ENCODE measurements around the gene STK32C. TPM values are rescaled to one million over a fixed set of nuclear protein-coding genes. Genes with fewer than 3 reads are reported as not detected.

The STK32C gene
- total RNA-seq (2014; rRNA removed; shearing (Covaris generic)) = 54.2 and 58.2 TPM in 2 replicates
- polyA plus RNA-seq (2014; cell fraction: nucleus; rRNA removed) = 55.8 and 77.7 TPM in 2 replicates

GRCh38 chr10:132307823-132308586 is at the start of gene STK32C:
TSS of gene STK32C (minus strand) at chr10:132307950. CDS start at chr10:132307833, 117 bp downstream.
- peak; percentile 89 for DNase-seq (ENCODE audit: extremely low read depth, low read depth)

- no peak for DNase-seq (ENCODE audit: extremely low read depth, low read depth)
Observed at GRCh38 chr10:132356621-132357195, 49.0 kb upstream of the STK32C start.

GRCh38 chr10:132355754-132356153 is 48.0 kb upstream of the STK32C start:
- no peak for DNase-seq (ENCODE audit: extremely low read depth, low read depth)

GRCh38 chr10:132355297-132355696 is 47.5 kb upstream of the STK32C start:
- DNase-seq (ENCODE audit: extremely low read depth, low read depth) = no peak

DNA sequence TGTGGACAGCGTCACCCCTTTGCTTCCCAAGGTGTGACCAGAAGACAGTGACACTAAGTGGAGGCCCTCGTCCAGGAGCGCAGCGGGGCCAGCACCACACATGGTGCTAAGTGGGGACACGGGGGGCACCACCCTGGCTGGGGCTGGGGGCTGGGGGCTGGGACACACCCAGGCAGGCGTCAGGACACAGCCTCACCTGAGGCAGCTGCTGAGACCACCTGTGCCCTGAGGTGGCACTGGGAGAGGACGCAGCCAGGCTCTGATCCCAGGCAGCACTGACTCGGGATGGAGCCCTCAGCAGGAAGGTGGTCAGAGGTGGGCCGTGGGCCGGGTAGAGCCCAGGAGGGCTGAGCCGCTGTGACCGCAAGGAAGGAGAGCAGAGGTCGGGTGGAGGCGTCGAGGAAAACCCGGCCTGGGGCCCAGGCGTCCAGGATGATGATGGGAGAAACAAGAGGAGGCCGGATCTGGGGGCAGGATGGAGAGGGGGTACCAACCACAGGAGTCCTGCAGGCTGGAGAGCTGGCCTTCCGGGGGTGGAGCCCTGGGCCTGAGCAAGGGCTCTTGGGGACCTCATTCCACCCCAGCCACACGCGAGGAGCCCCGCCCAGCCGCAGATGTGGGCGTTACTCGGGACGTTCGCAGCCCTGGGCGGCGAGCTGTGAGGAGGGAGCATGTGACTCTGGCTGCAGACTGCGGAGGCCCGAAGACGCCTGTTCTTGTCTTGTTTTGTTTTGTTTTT is 46.8 kb upstream of the STK32C start:
- DNase-seq (ENCODE audit: extremely low read depth, low read depth) = no peak

DNA sequence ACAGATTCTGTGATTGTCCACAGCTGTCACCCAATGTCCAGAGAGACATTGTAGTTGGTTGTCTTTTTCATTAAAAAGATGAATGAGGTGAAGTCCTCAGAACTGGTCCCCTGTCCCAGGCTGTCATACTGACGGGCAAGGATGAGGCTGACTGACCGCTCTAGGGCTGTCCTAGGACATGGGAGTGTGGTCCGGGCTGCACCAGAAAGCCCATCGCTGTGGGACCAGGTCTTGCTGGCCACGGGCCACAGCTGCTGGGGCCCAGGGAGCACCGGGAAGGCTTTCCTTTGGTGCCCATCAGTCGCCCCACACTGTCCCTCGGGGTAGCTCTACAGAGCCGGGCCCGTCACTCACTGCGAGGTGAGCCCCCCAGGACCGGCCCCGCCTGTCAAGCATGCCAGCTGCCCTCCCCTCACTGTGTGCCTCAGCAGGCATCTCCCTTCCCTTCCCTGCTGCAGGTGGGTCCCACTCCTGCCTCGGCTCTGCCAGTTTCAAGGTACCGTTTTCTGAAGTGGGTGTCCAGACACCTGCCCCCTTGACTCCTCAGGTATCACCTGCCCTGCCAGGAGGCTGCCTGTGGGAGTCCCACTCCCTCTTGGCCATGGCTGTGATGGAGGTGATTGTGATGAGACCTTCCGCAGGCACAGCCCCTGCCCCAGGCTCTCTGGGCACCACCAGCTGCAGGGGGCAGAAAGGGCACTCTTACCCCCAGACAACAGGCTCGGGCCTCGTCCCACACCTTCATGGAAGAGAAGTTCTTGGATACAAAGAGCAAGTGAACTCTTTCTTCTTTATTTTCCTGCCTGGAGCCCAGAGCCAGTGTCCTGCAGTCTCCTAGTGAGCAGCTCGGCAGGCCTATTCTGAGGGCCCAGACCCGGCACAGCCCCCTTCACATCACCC is 46.0 kb upstream of the STK32C start:
- no peak for DNase-seq (ENCODE audit: extremely low read depth, low read depth)

- DNase-seq (ENCODE audit: extremely low read depth, low read depth) = peak; percentile 46
Observed at GRCh38 chr10:132352462-132353308, 44.9 kb upstream of the STK32C start.

DNA sequence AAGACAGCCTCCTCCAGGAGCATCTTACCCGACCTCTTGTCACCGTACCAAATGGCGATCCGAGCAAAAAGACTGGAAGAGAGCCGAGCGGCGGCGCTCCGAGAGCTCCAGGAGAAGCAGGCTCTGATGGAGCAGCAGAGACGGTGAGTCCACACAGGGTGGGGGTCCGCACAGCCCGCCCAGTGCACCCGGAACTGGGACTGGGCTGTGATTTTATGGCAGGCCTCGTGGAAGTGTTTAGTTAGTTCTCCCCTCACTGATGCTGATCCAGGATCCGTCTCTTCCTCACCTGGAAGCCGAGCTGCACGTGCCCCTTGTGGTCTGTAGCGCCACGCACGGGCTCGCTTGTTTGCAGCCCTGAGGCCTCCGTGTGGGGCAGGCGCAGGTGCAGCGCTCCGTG is 43.9 kb upstream of the STK32C start:
- DNase-seq (ENCODE audit: extremely low read depth, low read depth) = no peak

DNA sequence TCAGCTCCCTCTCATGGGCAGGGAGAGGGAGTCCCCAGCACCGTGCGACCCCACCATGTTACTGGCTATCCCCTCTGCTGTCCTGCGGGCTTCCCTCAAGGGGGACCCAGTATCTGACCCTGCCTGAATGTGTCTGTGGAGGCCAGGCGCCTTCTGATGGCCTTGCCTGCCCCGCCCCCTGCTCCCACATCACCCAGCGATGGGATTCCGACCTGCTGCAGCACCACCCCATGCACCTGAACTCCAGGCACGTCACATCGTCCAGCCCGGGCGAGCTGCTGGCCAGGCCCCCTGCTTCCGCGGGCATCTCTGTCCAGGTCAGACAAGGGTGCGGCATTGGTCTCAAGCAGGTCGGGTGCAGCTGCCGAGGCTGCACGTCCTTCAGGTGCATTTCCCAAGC is 43.2 kb upstream of the STK32C start:
- no peak for DNase-seq (ENCODE audit: extremely low read depth, low read depth)

DNA sequence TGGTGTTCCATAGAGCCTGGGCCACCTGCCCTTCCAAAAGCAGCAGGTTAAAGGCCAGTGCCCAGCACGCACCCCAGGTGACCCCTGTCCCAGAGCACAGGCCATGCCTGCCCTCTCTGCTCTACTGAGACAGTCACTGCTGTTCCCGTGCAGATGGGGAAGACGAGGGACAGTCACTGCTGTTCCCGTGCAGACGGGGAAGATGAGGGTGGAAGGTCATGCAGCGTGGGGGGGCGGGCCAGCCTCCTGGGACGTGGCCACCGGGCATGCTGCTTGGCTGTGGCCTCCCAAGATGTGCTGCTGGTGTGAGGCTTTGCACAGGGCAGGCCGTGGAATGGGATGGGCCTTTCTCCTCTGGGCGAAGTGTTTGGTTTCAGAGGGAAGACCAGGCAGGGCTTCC is 42.6 kb upstream of the STK32C start:
- DNase-seq (ENCODE audit: extremely low read depth, low read depth) = no peak

DNA sequence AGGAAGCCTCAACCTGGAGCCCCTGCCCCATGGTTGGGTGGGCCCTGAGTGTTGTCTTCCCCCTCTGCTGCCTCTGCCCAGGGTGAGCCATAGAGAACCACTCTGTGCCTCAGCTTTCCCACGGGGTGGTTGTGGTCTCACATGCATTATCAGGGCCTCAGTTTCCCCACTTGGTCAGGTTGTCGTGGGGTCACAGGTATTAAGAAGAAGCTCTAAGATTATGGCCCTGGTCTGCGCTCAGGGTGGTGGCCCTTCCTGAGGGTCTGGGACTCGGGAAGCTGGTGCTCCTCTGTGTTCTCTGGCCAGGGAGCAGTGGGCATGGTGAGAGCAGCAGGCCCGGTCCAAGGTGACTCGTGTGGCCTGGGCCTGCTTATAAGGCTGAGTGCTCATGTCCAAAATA is 42.0 kb upstream of the STK32C start:
- DNase-seq (ENCODE audit: extremely low read depth, low read depth) = no peak

GRCh38 chr10:132347931-132348267 is 40.1 kb upstream of the STK32C start:
- DNase-seq (ENCODE audit: extremely low read depth, low read depth) = no peak

DNA sequence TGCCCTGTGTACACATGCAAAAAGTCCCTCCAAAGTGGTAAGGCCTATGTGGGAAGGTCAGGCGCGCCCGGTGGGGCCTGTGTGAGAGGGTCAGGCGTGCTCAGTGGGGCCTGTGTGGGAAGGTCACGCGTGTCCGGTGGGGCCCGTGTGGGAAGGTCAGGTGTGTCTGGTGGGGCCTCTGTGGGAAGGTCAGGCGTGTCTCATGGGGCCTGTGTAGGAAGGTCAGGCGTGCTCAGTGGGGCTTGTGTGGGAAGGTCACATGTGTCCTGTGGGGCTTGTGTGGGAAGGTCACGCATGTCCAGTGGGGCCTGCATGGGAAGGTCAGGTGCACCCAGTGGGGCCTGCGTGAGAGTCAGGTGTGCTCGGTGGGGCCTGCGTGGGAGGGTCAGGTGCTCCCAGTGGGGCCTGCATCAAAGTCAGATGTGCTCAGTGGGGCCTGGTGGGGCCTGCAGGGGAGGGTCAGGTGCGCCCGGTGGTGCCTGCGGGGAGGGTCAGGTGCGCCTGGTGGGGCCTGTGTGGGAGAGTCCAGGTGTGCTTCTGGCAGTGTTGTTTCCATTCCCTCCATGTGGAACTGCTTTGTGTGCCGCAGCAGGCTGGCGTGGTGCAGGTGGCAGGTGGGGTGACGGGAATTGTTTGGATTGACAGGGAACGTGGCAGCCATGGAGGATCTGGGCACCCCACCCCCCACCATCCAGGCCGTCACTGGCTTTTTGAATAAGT is 39.6 kb upstream of the STK32C start:
- no peak for DNase-seq (ENCODE audit: extremely low read depth, low read depth)

DNA sequence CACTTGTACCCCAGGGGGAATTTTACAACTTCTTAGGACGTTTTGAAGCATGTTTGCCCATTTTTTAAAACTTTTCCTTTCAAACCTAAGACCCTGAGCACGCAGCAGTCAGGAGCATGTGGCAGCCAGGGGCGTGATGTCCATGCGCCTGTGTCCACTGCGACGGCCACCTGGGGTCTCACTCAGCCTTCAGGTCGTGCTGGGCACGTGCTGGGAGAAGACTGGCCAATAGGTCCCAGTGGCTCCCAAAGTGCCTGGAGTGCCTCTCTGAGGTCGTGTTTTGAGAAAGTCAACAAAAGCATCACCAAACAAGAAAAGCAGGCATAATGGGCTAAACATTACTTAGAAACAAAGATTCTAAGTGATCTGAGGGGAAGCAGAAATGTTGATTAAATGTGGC is 39.1 kb upstream of the STK32C start:
- DNase-seq (ENCODE audit: extremely low read depth, low read depth) = no peak

DNA sequence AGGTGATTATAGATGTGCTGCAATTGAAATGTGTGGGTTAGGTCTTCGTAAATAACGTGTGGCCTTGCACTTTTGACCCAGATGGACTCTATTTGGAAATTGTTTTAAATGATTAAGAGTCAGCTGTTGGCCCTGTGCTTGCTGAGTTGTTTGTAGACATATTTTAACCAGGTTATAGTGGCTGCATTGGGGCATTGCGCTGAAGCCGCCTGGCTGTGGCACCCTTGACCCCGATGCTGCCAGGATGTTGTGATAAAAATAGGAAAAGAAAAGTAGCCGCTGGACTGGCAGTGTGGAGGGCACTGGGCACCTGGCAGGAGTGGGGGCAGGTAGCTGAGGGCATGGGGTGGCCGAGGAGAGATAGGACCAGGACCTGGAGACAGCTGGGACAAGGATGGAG is 37.6 kb upstream of the STK32C start:
- DNase-seq (ENCODE audit: extremely low read depth, low read depth) = no peak

DNA sequence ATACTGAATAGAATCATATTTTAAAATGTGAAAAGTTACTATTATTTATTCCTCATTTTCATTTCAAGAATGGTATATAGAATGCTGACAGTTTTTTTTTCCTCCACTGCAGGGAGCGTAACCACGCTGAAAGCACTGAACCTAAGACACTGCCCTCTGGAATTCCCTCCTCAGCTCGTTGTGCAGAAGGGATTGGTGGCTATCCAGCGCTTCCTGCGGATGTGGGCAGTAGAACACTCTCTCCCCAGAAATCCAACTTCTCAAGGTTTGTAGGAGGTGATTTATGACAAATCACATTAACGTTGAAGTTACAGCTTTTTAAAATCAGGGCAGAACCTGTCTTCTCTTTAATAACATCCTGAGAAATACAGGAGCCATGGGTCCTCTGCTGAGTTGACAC is 36.6 kb upstream of the STK32C start:
- no peak for DNase-seq (ENCODE audit: extremely low read depth, low read depth)

DNA sequence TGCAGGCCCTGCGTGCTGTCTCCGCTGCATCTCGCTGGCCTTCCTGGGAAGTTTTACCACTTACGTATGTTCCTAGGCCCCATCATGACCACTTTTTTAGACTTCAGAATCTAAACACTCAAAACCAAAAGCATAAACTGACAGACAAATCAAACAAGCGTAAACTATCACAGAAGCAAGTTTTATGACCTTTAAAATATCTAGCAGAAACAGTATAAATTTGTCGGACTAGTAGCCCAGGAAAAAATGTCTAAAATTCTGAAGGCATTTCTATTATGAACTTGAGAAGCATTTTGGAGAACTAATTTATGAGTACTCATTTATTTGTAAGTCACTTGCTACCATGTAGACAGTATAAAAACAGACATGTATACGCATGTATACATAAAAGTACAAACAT is 34.8 kb upstream of the STK32C start:
- DNase-seq (ENCODE audit: extremely low read depth, low read depth) = no peak

- no peak for DNase-seq (ENCODE audit: extremely low read depth, low read depth)
Observed at GRCh38 chr10:132341781-132342180, 34.0 kb upstream of the STK32C start.

DNA sequence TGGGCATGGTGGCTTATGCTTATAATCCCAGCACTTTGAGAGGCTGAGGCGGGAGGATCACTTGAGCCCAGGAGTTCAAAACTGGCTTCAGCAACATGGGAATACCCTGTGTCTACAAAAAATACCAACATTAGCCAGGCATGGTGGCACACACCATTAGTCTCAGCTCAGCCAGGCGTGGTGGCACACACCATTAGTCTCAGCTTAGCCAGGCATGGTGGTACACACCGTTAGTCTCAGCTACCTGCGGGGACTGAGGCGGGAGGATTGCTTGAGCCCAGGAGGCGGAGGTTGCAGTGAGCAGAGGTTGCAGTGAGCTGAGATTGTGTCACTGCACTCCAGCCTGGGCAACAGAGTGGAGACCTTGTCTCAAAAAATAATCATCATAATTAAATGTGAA is 33.3 kb upstream of the STK32C start:
- DNase-seq (ENCODE audit: extremely low read depth, low read depth) = no peak

Measured in NCI-H460 (cell line).